SK-MEL-5 (cell line): Measurements from ENCODE around the gene MORC4. TPM values are rescaled to one million over a fixed set of nuclear protein-coding genes. Genes with fewer than 3 reads are reported as not detected.

Experiments
- DNase-seq: peaks from one replicate; pipeline ENCODE4 v3.0.0-alpha.2; 2016; ENCODE audit warnings: low read depth, low spot score
- in situ Hi-C: cut with HindIII; loops from 2 replicates; pipeline ENCODE4 v1.10.0; 2016; ENCODE audit warnings: low sequenced_read_pairs, high pct_unique_total_duplicates, low pct_unique_long_range_greater_than_20kb
- total RNA-seq: library from RNA; depleted of rRNA; stranded (reverse); fragments of >200 nt; shearing (Covaris generic); gene quantifications from 2 replicates; pipeline ENCODE4 v1.2.3, GENCODE V29; 2014; rRNA removed

The MORC4 gene
- total RNA-seq, 1 experiment from 2014 or later: 13.7 TPM

GRCh38 chrX:106894978-106895452, 105.0 kb downstream of the MORC4 start:
- no peak for DNase-seq
- in situ Hi-C loops: no loop called here

GRCh38 chrX:106894392-106894909, 105.6 kb downstream of the MORC4 start:
- peak; percentile 81 for DNase-seq
- in situ Hi-C loops: no loop called here

DNA sequence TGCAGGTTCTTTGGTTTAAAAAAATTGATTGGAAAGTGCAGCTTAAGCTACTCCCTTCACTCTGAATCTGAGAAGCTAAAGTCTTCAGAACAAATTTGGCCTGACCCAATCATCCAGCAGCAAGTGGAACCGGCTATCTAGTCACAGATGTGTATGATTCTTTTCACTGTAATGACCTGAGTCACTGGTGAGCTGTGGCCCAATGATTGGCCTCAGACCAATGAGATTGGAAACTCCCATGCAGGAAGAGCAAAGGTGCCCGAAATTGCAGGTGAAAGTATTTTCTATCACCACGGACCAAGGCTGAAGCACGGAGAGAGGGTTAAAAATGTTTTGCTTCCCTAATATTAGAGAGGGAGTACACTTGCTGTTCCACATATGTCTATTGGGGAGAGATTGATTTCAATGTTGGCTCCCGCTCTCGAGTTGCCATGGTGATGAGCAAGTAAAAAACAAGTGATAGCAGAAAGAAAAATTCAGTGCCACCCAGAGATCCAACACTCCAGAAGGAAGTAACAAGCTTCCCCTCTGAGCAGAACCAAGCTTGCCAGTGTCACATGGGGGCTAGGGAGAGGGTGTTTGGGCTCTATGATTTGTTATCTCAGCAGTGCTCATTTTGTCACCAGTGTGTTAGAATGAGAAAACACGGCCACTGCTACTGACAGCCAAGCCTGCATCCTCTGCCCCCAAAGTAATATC, 108.1 kb downstream of the MORC4 start:
- in situ Hi-C loops: no loop called here
- DNase-seq: no peak

Other genes with a start within 250 kb of the MORC4 start
- 2.4 and 4.2 TPM in 2 replicates for gene TBC1D8B, start 197.5 kb downstream of the MORC4 start, total RNA-seq
- not detected in 2 replicates for gene RIPPLY1, start 96.9 kb downstream of the MORC4 start, total RNA-seq
- not detected in 2 replicates for gene CLDN2, start 79.8 kb downstream of the MORC4 start, total RNA-seq
- gene RBM41, start 118.6 kb upstream of the MORC4 start, total RNA-seq: 7.6 and 8.3 TPM in 2 replicates
- 4.5 and 4.6 TPM in 2 replicates for gene NUP62CL, start 206.2 kb upstream of the MORC4 start, total RNA-seq
- gene DNAAF6, start 206.4 kb upstream of the MORC4 start, total RNA-seq: not detected in 2 replicates